ENCODE measurements around the gene GARRE1. TPM values are rescaled to one million over a fixed set of nuclear protein-coding genes. Genes with fewer than 3 reads are reported as not detected.
"Not testable (repeated sequence)": the region's sequence is repeated elsewhere in the genome, so short reads cannot be mapped to it uniquely, and the experiment has no call there.

Gene GARRE1
- polyA plus RNA-seq, 12 donors, result 20.9 to 67.4 (median 26.5) TPM; not detected in 1

- DNase-seq, result no peak
Measured at GRCh38 chr19:34228347-34228746, 26.0 kb upstream of the GARRE1 start.

DNA sequence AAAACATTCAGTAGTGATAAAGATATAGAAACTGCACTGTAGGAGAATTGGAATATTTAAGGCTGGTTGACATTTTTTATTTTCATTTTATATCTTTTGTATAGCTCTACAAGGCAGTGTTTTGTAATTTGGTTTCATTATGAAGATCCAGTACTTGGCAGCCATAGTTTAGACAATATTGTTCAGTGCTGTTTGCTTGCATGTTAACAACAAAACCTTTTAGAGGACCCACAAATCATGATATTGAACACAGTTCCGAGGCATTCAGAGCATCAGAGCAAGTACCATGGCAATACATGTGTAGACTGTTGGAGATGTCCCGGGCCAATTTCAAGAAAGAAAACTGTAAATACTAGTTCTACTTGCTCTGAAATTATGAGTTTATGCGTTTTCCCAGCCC lies 25.6 kb upstream of the GARRE1 start:
- DNase-seq, result no peak

DNA sequence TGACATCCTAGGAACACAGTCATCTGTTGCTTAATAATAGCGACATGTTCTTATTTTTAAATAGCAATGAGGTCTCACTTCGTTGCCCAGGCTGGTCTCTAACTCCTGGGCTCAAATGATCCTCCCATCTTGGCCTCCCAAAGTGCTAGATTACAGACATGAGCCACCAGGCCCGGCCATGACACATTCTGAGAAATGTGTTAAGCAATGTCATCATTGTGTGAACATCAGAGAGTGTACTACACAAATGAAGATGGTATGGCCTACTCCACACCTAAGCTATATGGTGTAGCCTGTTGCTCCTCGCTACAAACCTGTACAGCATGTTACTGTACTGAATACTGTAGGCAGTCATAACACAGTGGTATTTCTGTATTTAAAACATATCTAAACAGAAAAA lies 24.6 kb upstream of the GARRE1 start:
- no peak for DNase-seq

DNA sequence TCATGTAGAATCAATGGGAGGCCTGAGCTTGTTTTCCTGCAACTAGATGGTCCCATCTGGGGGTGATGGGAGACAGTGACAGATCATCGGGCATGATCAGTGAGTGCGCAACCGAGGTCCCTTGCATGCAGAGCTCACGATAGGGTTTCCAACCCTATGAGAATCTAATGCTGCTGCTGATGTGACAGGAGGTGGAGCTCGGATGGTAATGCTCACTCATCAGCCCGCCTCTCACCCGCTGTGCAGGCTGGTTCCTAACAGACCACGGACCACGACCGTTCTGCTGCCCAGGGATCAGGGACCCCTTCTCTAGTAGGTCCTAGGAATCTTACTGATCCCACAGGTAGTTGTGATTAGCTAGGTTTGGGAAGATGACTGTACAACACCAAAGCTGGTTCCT lies 23.5 kb upstream of the GARRE1 start:
- no peak for DNase-seq

DNA sequence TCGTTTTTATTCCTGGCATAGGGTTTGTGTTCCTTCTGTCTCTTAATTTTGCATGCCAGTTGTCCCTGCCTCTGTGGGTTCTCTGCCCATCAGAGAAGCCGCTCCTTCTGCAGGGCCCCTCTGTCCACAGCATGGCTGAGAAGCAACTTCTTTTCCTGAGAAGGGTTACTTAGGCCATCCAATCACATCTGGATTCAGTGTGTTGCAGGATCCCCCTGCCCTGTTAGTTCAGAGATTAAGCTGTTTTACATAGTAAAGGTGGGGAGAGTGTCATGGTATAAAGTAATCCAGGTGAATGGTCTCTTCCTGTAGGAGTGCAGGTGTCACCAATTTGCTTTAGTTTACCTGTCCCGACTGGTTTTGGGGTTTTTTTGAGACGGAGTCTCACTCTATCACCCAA lies 22.9 kb upstream of the GARRE1 start:
- no peak for DNase-seq

DNA sequence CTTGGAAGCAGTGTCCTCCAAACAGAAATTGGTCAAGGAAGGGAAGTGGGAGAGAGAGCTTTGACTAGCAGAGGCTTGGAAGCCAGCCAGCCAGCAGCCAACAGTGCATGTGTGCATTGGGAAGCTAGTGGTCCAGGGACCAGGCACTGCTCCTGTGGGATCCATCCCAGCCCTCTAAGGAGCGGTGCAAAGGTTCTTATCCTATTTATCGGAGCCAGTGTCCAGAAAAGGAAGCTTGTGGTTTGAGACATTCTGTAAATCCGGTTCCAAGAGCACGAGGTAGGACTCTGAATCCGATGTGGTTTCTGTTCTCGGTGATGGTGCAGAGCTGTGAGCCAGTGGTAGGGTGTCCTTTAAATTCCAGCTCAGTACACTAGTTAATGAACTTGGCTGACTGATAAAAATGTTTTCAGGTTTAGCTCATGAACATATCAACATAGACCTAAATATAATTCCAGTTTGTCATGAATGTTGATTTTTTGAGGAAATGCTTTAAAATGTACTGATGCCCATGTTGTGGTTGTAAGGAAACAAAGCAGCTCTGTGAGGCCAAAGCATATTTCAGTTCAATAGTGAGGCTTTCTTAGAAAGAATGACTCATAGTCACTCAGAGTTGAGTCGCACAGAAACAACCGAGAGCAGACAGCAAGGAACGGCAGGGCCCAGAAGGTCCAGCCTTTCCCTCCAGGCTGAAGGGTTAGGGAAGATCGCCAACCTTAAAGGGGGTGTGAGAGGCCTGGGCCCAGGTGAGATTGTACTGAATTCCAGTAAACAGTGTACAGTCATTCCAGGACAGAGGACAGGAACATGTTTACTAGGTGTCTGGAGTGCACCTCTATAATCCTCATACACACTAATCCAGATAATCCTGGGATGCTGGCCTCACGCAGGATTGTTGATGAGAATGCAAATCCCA lies 21.5 kb upstream of the GARRE1 start:
- no peak for DNase-seq

DNA sequence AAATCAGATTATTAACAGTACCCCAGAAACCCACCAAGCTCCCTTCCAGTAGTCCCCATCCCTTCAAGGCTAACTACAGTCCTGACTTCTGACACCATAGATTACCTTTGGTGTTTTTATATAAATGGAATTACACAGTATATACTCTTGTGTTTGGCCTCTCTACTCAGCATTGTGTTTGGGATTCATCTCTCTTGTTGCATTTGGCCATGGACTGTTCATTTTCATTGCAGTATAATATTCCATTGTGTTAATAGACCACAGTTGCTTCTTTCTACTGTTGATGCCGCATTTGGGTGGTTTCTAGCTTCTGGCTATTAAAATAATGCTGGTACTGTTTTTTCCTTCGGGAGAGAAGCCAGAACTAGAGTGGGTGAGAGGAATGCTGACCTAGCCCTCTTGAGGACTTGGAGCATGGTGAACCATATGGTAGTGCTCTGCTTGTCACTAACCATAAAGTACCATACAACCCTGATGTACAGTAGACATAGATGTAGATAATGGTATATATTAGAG lies 18.9 kb upstream of the GARRE1 start:
- DNase-seq, result no peak

DNA sequence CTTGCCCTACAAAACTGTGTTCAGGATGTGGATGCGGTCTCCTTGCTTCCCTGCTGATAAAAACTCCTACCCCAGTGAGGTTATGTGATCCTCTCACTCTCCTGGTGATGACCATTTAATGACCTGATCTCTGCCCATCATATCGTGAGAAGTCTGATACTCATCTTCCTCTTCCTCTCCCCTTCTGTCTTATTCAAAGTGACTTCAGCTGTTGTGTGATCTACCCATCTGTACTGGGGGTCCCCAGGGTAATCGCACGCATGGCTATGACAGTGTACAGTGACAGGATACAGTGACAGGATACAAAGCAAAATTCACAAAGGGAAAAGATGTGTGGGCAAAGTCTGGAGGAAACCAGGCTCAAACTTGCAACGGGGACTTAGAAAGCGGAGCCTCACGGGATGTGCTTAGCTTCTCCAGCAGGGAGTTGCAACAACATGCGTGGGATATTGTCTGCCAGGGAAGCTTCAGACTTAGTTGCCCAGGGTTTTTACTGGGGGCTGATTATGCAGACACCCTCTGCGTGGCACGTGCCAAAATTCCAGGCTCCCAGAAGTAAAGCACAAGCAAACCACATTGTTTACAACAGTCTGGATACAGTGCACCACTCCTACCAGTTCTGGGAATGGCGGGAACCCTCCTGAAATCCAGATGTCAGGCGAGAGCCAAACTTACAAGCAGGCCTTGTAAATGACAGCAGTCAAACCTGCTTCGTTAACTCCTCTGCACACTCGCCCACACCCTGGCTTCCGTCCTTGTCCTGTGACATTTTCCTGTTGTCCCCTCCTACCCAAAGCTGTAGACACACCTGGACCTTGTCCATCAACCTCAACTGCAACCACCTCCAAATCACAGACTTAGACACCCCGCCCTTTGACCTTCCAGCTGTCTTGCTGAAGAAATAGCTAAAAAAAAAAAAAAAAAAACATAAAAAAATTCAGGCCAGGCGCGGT lies 18.0 kb upstream of the GARRE1 start:
- DNase-seq, result no peak

GRCh38 chr19:34237283-34237682 lies 17.1 kb upstream of the GARRE1 start:
- DNase-seq, result no peak

DNA sequence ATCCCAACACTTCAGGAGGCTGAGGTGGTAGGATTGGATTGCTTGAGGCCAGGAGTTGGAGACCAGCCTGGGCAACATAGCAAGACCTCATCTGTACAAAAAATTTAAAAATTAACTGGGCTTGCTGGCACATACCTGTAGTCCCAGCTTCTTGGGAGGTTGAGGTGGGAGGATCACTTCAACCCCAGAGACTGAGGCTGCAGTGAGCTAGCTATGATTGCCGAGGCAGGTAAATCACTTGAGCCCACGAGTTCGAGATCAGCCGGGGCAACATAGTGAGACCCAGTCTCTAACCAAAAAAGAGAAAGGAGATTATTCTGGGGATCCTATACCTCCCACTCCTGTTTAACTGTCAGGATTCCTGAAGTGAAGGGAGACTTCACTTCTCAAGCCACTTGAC lies 16.4 kb upstream of the GARRE1 start:
- no peak for DNase-seq

GRCh38 chr19:34241513-34242337 lies 12.6 kb upstream of the GARRE1 start:
- DNase-seq, result no peak

- not testable (repeated sequence) for DNase-seq
Measured at GRCh38 chr19:34243138-34243875, 11.0 kb upstream of the GARRE1 start.

DNA sequence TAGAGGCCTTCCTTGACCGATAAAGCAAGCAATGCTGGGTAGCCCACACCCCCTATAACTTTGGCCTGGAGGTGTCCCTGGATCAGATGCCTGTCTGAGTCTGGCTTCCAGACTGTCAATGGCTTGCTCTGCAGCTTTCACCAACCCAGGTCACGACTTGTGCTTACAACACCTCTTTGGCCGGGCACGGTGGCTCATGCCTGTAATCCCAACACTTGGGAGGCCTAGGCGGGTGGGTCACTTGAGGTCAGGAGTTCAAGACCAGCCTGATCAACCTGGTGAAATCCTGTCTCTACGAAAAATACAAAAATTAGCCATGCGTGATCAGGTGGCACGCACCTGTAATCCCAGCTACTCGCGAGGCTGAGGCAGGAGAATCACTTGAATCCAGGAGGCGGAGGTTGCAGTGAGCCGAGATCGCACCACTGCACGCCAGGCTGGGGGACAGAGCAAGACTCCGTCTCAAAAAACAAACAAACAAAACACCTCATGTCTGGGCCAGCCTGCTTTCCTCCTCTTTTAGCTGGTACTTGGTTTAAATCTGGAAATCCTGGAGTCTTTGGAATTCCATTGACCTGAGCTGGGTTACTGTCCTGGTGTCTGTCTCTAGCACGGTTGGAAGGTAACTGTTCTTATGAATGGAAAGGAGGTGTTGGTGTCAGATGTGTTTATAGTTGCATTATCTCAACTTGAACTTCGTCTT lies 10.3 kb upstream of the GARRE1 start:
- no peak for DNase-seq

GRCh38 chr19:34244611-34245299 lies 9.6 kb upstream of the GARRE1 start:
- DNase-seq, result no peak

GRCh38 chr19:34246340-34246739 lies 8.0 kb upstream of the GARRE1 start:
- no peak for DNase-seq

DNA sequence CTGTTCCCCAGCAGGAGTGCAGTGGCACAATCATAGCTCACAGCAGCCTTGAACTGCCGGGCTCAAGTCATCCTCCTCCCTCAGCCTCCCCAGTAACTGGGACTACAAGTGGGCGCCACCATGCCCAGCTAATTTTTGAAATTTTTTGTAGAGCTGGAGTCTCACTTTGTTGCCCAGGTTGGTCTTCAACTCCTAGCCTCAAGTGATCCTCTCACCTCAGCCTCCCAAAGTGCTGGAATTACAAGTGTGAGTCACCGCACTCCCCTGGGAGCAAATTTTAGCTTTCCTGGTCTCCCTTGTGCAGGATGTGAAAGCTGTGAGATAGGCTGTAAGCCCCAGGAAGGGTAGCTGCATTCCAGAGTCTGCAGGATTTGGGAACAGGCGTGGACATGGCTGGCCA lies 5.4 kb upstream of the GARRE1 start:
- DNase-seq, result no peak

DNA sequence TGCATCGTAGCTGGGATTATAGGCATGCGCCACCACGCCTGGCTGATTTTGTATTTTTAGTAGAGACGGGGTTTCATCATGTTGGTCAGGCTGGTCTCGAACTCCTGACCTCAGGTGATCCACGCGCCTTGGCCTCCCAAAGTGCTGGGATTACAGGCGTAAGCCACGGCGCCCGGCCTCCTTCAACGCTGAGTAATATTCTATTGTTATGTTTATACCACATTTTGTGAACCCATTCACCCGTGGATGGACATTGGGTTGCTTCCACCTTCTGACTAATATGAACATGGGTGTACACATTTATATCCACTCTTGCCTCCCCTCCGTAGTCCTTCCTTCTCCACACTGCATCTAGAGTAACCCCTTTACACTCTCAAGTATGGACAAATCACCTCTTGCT lies 1.2 kb upstream of the GARRE1 start:
- DNase-seq, result not testable (repeated sequence)

DNA sequence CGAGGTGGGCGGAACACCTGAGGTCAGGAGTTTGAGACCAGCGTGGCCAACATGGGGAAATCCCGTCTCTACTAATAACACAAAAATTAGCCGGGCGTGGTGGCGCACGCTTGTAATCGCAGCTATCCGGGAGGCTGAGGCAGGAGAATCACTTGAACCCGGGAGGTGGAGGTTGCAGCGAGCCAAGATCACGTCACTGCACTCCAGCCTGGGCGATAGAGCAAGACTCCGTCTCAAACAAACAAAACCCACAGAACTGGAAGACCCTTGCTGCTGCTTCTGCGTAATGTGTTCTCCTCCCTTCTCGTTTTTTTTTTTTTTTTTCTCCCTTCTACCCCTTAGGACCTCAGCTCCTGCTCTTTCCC lies 691 bp upstream of the GARRE1 start:
- DNase-seq, result not testable (repeated sequence)

DNA sequence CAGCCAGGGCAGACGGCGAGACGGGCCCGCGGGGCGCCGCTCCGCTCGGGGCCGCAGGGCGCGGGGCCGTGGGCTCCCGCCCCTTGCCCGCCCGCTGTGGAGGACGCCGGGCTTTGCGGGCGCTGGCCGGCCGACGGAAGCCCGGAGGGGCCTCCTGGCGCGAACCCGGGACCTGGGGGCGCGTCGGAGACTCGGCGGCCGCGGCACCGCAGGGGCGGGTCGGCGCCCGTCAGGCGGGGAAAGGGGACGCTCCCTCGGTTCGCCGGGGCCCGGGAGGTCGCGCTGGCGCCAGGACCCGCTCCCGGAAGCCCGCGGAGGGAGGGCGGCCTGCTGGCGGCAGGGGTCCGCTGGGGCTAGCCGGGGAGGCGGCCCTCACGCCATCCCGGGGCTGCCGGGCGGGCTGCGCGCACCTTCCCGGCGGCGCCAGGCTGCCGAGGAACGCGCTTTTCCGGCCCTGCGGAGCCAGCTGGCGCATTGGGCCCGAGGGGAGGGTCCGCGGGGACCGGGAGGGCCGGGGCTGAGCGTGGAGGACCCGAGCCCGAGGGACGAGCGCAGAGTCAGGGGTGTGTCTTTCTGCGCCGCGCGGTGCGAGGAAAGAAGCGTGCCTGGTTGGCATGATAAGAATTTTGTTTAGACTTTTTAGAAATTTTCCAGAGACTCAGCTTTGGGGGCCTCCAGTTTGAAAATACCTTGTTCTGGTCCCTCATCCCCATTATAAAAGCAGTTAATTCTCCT lies 511 bp downstream of the GARRE1 start:
- DNase-seq, result no peak
